Fibroblast of lung (primary cell): ENCODE data around the gene CLASP2.

Experiments
- CTCF ChIP-seq, 2 donors: IDR thresholded peaks in 1 of 2; conservative IDR thresholded peaks in 1 of 2; 1 replicate in 1 of 2; 2 replicates in 1 of 2; pipeline ENCODE4 v1.5.1; 2011 to 2012; ENCODE audit warnings: low read length in 2 of 2, control low read depth in 1 of 2, inconsistent platforms in 1 of 2, low read depth in 1 of 2, mild to moderate bottlenecking in 1 of 2
- EZH2 ChIP-seq: IDR thresholded peaks from 2 replicates; pipeline ENCODE4 v1.5.1; 2012; ENCODE audit warnings: low read length, control low read depth, mild to moderate bottlenecking; ENCODE audit errors: missing control alignments

DNA sequence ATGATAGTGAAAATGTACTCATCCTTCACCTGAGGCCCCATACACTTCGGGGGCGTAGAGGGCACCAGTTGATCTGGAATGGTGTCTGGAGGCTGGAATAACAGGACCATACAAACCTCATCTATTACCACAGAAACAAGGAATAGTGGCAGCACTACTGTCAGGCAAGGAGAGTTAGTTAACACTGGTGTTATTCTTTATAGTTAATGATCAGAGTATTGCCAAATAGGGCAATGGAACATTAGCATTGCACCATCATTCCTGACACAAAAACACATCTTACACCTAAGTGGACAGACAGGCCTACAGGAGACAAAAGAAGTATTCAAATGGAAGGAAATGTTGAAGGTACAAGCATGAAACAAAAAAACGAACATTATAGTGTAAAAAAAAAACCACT lies 140.9 kb downstream of the CLASP2 start:
- no peak for TF ChIP-seq CTCF (conservative IDR thresholded peaks at IDR 0.05 in 1 of 2, IDR thresholded peaks at IDR 0.05 in 1 of 2; ENCODE audit: low read depth in 1 of 2, low read length in 2 of 2)
- TF ChIP-seq EZH2 = no peak
